DOHH2 (cell line): ENCODE data around the gene TMEM26.

Experiments used
- H3F3A ChIP-seq: fragments of 200-600 bp; sonication (generic), shearing (Covaris generic); 2 replicates; pipeline ENCODE4 v1.6.0; 2016; ENCODE audit warnings: antibody characterized with exemption, mild to moderate bottlenecking; ENCODE audit not compliant: control insufficient read depth, insufficient read depth
- H3K27ac ChIP-seq: fragments of 200-600 bp; sonication (generic); 2 replicates; pipeline ENCODE4 v1.5.1; 2014; ENCODE audit warnings: low read depth, mild to moderate bottlenecking, low read length, moderate library complexity
- H3K27me3 ChIP-seq: fragments of 200-600 bp; sonication (generic); 2 replicates; pipeline ENCODE4 v1.6.1; 2014; ENCODE audit warnings: mild to moderate bottlenecking, low read length, mixed read lengths; ENCODE audit not compliant: control insufficient read depth
- H3K36me3 ChIP-seq: fragments of 200-600 bp; sonication (generic); 2 replicates; pipeline ENCODE4 v1.6.1; 2014; ENCODE audit warnings: mild to moderate bottlenecking, low read length, moderate library complexity, mixed read lengths; ENCODE audit not compliant: control insufficient read depth
- H3K4me1 ChIP-seq: fragments of 200-600 bp; sonication (generic); 2 replicates; pipeline ENCODE4 v1.6.1; 2014; ENCODE audit warnings: mild to moderate bottlenecking, low read length, mixed read lengths; ENCODE audit not compliant: control insufficient read depth
- H3K4me2 ChIP-seq: fragments of 200-600 bp; sonication (generic); 2 replicates; pipeline ENCODE4 v1.6.0; 2014; ENCODE audit warnings: mild to moderate bottlenecking, low read length, moderate library complexity
- H3K4me3 ChIP-seq: fragments of 200-600 bp; sonication (generic); 2 replicates; pipeline ENCODE4 v1.5.1; 2014; ENCODE audit warnings: mild to moderate bottlenecking, low read length, mixed read lengths
- H3K79me2 ChIP-seq: fragments of 200-600 bp; sonication (generic); 2 replicates; pipeline ENCODE4 v1.6.1; 2014; ENCODE audit warnings: mild to moderate bottlenecking, low read length, mixed read lengths; ENCODE audit not compliant: control insufficient read depth
- H3K9me2 ChIP-seq: fragments of 200-600 bp; sonication (generic); replicated peaks from 2 replicates; pipeline ENCODE4 v1.6.1; 2014; ENCODE audit warnings: mild to moderate bottlenecking, low read length, mixed read lengths; ENCODE audit not compliant: control insufficient read depth
- H3K9me3 ChIP-seq: fragments of 200-600 bp; sonication (generic); 2 replicates; pipeline ENCODE4 v1.6.1; 2014; ENCODE audit warnings: antibody characterized with exemption, low read length, mixed read lengths; ENCODE audit not compliant: control insufficient read depth, insufficient read depth
- H4K20me1 ChIP-seq: fragments of 200-600 bp; sonication (generic); 2 replicates; pipeline ENCODE4 v1.6.0; 2014; ENCODE audit warnings: low read depth, mild to moderate bottlenecking, antibody characterized with exemption, low read length, moderate library complexity; ENCODE audit not compliant: control insufficient read depth, insufficient read depth
- CTCF ChIP-seq: fragments of 200-600 bp; sonication (generic); IDR thresholded peaks from one replicate; pipeline ENCODE4 v1.5.1; 2014; ENCODE audit warnings: antibody characterized with exemption, mild to moderate bottlenecking, low read depth, low read length; ENCODE audit not compliant: poor library complexity, severe bottlenecking
- EZH2phosphoT487 ChIP-seq: fragments of 200-600 bp; sonication (generic); IDR thresholded peaks from 2 replicates; pipeline ENCODE4 v1.6.1; 2017; ENCODE audit warnings: borderline replicate concordance, mild to moderate bottlenecking, antibody characterized with exemption, low read length, moderate library complexity, mixed read lengths

TMEM26 gene

GRCh38 chr10:61411706-61412105, 41.5 kb downstream of the TMEM26 start:
- no peaks in the 10 kb centered on the region for H3K79me2 ChIP-seq
- H4K20me1 ChIP-seq = no peaks in the 10 kb centered on the region
- H3K9me2 ChIP-seq = no peaks in the 10 kb centered on the region

GRCh38 chr10:61410353-61411070, 42.7 kb downstream of the TMEM26 start:
- no peaks in the 10 kb centered on the region for H3F3A ChIP-seq
- no peaks in the 10 kb centered on the region for H3K9me2 ChIP-seq
- TF ChIP-seq CTCF (no peak), EZH2phosphoT487 (no peak)
- H3K27me3 ChIP-seq = no peaks in the 10 kb centered on the region
- no peak overlapping the region for H3K4me3 ChIP-seq
- H3K79me2 ChIP-seq = no peaks in the 10 kb centered on the region
- H4K20me1 ChIP-seq = no peaks in the 10 kb centered on the region
- no peaks in the 10 kb centered on the region for H3K36me3 ChIP-seq
- H3K9me3 ChIP-seq = no peaks in the 10 kb centered on the region
- no peaks in the 10 kb centered on the region for H3K4me1 ChIP-seq
- no peak overlapping the region for H3K27ac ChIP-seq
- no peak overlapping the region for H3K4me2 ChIP-seq

More at GRCh38 chr10:61411706-61412105, 41.5 kb downstream of the TMEM26 start:
- no peaks in the 10 kb centered on the region for H3K27me3 ChIP-seq
- TF ChIP-seq CTCF = no peak
- no peak for TF ChIP-seq EZH2phosphoT487
- no peaks in the 10 kb centered on the region for H3F3A ChIP-seq
- no peak overlapping the region for H3K4me2 ChIP-seq
- H3K36me3 ChIP-seq = no peaks in the 10 kb centered on the region
- no peaks in the 10 kb centered on the region for H3K9me3 ChIP-seq
- no peaks in the 10 kb centered on the region for H3K4me1 ChIP-seq
- H3K27ac ChIP-seq = no peak overlapping the region
- no peak overlapping the region for H3K4me3 ChIP-seq

GRCh38 chr10:61409157-61409556, 44.0 kb downstream of the TMEM26 start:
- no peaks in the 10 kb centered on the region for H3K27me3 ChIP-seq
- H3F3A ChIP-seq = no peaks in the 10 kb centered on the region
- no peak for TF ChIP-seq CTCF
- TF ChIP-seq EZH2phosphoT487 = no peak
- no peaks in the 10 kb centered on the region for H3K9me3 ChIP-seq
- no peak overlapping the region for H3K4me2 ChIP-seq
- H3K4me1 ChIP-seq = no peaks in the 10 kb centered on the region
- H3K4me3 ChIP-seq = no peak overlapping the region
- H3K36me3 ChIP-seq = no peaks in the 10 kb centered on the region
- H3K9me2 ChIP-seq = no peaks in the 10 kb centered on the region
- H3K79me2 ChIP-seq = no peaks in the 10 kb centered on the region
- no peaks in the 10 kb centered on the region for H4K20me1 ChIP-seq
- no peak overlapping the region for H3K27ac ChIP-seq
